GM21381 (cell line): ENCODE results near the gene AGK.

Experiments
- ATAC-seq: cut with Tn5 transposase; IDR thresholded peaks from one replicate; pipeline ENCODE4 v1.9.1; 2021; ENCODE audit warnings: mild to moderate bottlenecking, moderate library complexity; ENCODE audit not compliant: unreplicated experiment

AGK gene

GRCh38 chr7:141700848-141701371 lies 149.7 kb downstream of the AGK start:
- no peak for ATAC-seq

GRCh38 chr7:141701489-141702046 lies 150.4 kb downstream of the AGK start:
- ATAC-seq, result peak; percentile 79

GRCh38 chr7:141702047-141702567 lies 150.9 kb downstream of the AGK start, which contains the start of gene DENND11:
DENND11 (minus strand) TSS chr7:141702166; CDS start chr7:141702153, 13 bp downstream.
- peak; percentile 70 for ATAC-seq

GRCh38 chr7:141702892-141703291 lies 151.7 kb downstream of the AGK start:
- no peak for ATAC-seq

GRCh38 chr7:141704112-141704511 lies 152.9 kb downstream of the AGK start:
- no peak for ATAC-seq

GRCh38 chr7:141704741-141705140 lies 153.5 kb downstream of the AGK start:
- ATAC-seq, result no peak
